Left cardiac atrium (tissue), 2 donors: ENCODE data around the gene CSNK1D. TPM values are rescaled to one million over a fixed set of nuclear protein-coding genes. Genes with fewer than 3 reads are reported as not detected.

ENCODE experiments used
- microRNA-seq, 2 donors: library from miRNA; unstranded; fragments of <30 nt; microRNA quantifications; one replicate each; pipeline ENCODE4 v1.2.0, GENCODE V29; 2020
- total RNA-seq, 2 donors: library from RNA; stranded (reverse); fragmentation: NEBNext Ultra II Directional; extraction: Animal tissue kit (Norgen Biotek cat#: 25700); gene quantifications; one replicate each; pipeline ENCODE4 v1.2.1, GENCODE V29; 2021
- donor health status: DM: no; HTN: yes; CAD: no; lungs with severe emphysema.
- donor health status: DM: yes; HTN: yes; CAD: no.

Gene CSNK1D
- total RNA-seq, 2 donors from 2014 or later = 63.6 to 88.2 TPM

Small RNAs within 50 kb of the gene (microRNA-seq; reads per million reads assigned to microRNA genes)
- 0 reads per million in 2 donors for gene MIR6787

Other genes with a start within 250 kb of the CSNK1D start
- 1 to 10 TPM; 3.8 to 4.2 TPM for gene RAC3, start 242.0 kb downstream of the CSNK1D start, total RNA-seq
- gene DCXR, start 236.0 kb downstream of the CSNK1D start, total RNA-seq = 100 to 1,000 TPM; 132 to 161 TPM
- gene RFNG, start 221.9 kb downstream of the CSNK1D start, total RNA-seq = 10 to 100 TPM; 16.4 to 22.4 TPM
- gene GPS1, start 221.8 kb downstream of the CSNK1D start, total RNA-seq = 10 to 100 TPM; 72.2 to 79.3 TPM
- gene DUS1L, start 207.9 kb downstream of the CSNK1D start, total RNA-seq = 10 to 100 TPM; 59.2 to 65.4 TPM
- gene FASN, start 175.5 kb downstream of the CSNK1D start, total RNA-seq = 100 to 1,000 TPM; 220 to 646 TPM
- gene CCDC57, start 60.9 kb downstream of the CSNK1D start, total RNA-seq = 10 to 100 TPM; 11.9 to 17.2 TPM
- gene SLC16A3, start 44.7 kb downstream of the CSNK1D start, total RNA-seq = 10 to 100 TPM; 18.4 to 35.7 TPM
- 1 to 10 TPM in 1 of 2 donors, under 1 TPM in 1; 0.60 to 1.8 TPM for gene CD7, start 43.9 kb upstream of the CSNK1D start, total RNA-seq
- 10 to 100 TPM in 1 of 2 donors, 1 to 10 TPM in 1; 6.6 to 12.6 TPM for gene SECTM1, start 60.1 kb upstream of the CSNK1D start, total RNA-seq
- gene TEX19, start 85.5 kb upstream of the CSNK1D start, total RNA-seq = not detected
- 1 to 10 TPM in 1 of 2 donors, under 1 TPM in 1; 0.32 to 1.4 TPM for gene UTS2R, start 98.1 kb upstream of the CSNK1D start, total RNA-seq
- gene HEXD, start 144.6 kb upstream of the CSNK1D start, total RNA-seq = 10 to 100 TPM; 14.3 to 16.3 TPM
- 10 to 100 TPM; 27.2 to 32.0 TPM for gene OGFOD3, start 144.9 kb upstream of the CSNK1D start, total RNA-seq
- 10 to 100 TPM; 42.1 to 43.6 TPM for gene CYBC1, start 177.1 kb upstream of the CSNK1D start, total RNA-seq
- gene NARF, start 185.0 kb upstream of the CSNK1D start, total RNA-seq = 10 to 100 TPM; 63.7 to 65.9 TPM
- gene FOXK2, start 246.0 kb upstream of the CSNK1D start, total RNA-seq = 10 to 100 TPM; 35.9 to 53.9 TPM